Measurements from ENCODE around the gene GRIA1. TPM values are rescaled to one million over a fixed set of nuclear protein-coding genes. Genes with fewer than 3 reads are reported as not detected.
A peak's percentile ranks its signal among the peaks of the same experiment; 100 is the strongest.

Gene GRIA1
- total RNA-seq, 1 experiment from 2014 or later, result not detected

- no peaks in the 10 kb centered on the region for H3K9me3 ChIP-seq
- no peak overlapping the region for H3K4me3 ChIP-seq
- no peak for DNase-seq
- no peaks in the 10 kb centered on the region; the same call in 1 of the 2 replicates for H3K27me3 ChIP-seq
- no peaks in the 10 kb centered on the region for H3K36me3 ChIP-seq
Observed at GRCh38 chr5:153617190-153617589, 126.7 kb downstream of the GRIA1 start.

GRCh38 chr5:153618307-153618706, 127.8 kb downstream of the GRIA1 start:
- Histone ChIP-seq H3K27me3 (no peaks in the 10 kb centered on the region; the same call in 1 of the 2 replicates), H3K9me3 (no peaks in the 10 kb centered on the region), H3K4me3 (no peak overlapping the region), H3K36me3 (no peaks in the 10 kb centered on the region)
- DNase-seq, result no peak

GRCh38 chr5:153618867-153619266, 128.4 kb downstream of the GRIA1 start:
- DNase-seq, result no peak
- no peak overlapping the region for H3K4me3 ChIP-seq
- H3K36me3 ChIP-seq, result no peaks in the 10 kb centered on the region
- no peaks in the 10 kb centered on the region for H3K9me3 ChIP-seq
- no peaks in the 10 kb centered on the region; the same call in 1 of the 2 replicates for H3K27me3 ChIP-seq

- H3K4me3 ChIP-seq, result no peak overlapping the region
- H3K9me3 ChIP-seq, result no peaks in the 10 kb centered on the region
- H3K36me3 ChIP-seq, result no peaks in the 10 kb centered on the region
- DNase-seq, result no peak
- no peaks in the 10 kb centered on the region; the same call in 1 of the 2 replicates for H3K27me3 ChIP-seq
Observed at GRCh38 chr5:153619771-153620170, 129.3 kb downstream of the GRIA1 start.

GRCh38 chr5:153623124-153623523, 132.7 kb downstream of the GRIA1 start:
- H3K9me3 ChIP-seq, result no peaks in the 10 kb centered on the region
- no peak for DNase-seq
- H3K4me3 ChIP-seq, result no peak overlapping the region

GRCh38 chr5:153623751-153624450, 133.4 kb downstream of the GRIA1 start:
- Histone ChIP-seq H3K4me3 (no peak overlapping the region), H3K9me3 (no peaks in the 10 kb centered on the region), H3K27me3 (no peaks in the 10 kb centered on the region), H3K36me3 (no peaks in the 10 kb centered on the region)
- DNase-seq, result no peak

More at GRCh38 chr5:153623124-153623523, 132.7 kb downstream of the GRIA1 start:
- Histone ChIP-seq H3K36me3 (no peaks in the 10 kb centered on the region), H3K27me3 (no peaks in the 10 kb centered on the region)

GRCh38 chr5:153624451-153624765, 133.9 kb downstream of the GRIA1 start:
- Histone ChIP-seq H3K9me3 (no peaks in the 10 kb centered on the region), H3K4me3 (no peak overlapping the region), H3K27me3 (no peaks in the 10 kb centered on the region), H3K36me3 (no peaks in the 10 kb centered on the region)
- DNase-seq, result no peak

GRCh38 chr5:153625826-153626354, 135.4 kb downstream of the GRIA1 start:
- no peak for DNase-seq
- Histone ChIP-seq H3K4me3 (no peak overlapping the region), H3K9me3 (no peaks in the 10 kb centered on the region), H3K27me3 (no peaks in the 10 kb centered on the region), H3K36me3 (no peaks in the 10 kb centered on the region)

- H3K4me3 ChIP-seq, result no peak overlapping the region
- DNase-seq, result no peak
- no peaks in the 10 kb centered on the region for H3K9me3 ChIP-seq
- no peaks in the 10 kb centered on the region for H3K27me3 ChIP-seq
- no peaks in the 10 kb centered on the region for H3K36me3 ChIP-seq
Observed at GRCh38 chr5:153626836-153627235, 136.4 kb downstream of the GRIA1 start.

- no peaks in the 10 kb centered on the region for H3K9me3 ChIP-seq
- H3K36me3 ChIP-seq, result no peaks in the 10 kb centered on the region
- no peaks in the 10 kb centered on the region for H3K27me3 ChIP-seq
- DNase-seq, result peak; percentile 97
- H3K4me3 ChIP-seq, result no peak overlapping the region
Observed at GRCh38 chr5:153629027-153629895, 138.8 kb downstream of the GRIA1 start.

- H3K27me3 ChIP-seq, result no peaks in the 10 kb centered on the region
- no peaks in the 10 kb centered on the region for H3K9me3 ChIP-seq
- H3K4me3 ChIP-seq, result no peak overlapping the region
- no peak for DNase-seq
- no peaks in the 10 kb centered on the region for H3K36me3 ChIP-seq
Observed at GRCh38 chr5:153630546-153630945, 140.1 kb downstream of the GRIA1 start.

GRCh38 chr5:153632748-153633290, 142.3 kb downstream of the GRIA1 start:
- Histone ChIP-seq H3K9me3 (no peaks in the 10 kb centered on the region), H3K36me3 (no peaks in the 10 kb centered on the region), H3K4me3 (no peak overlapping the region), H3K27me3 (no peaks in the 10 kb centered on the region)
- DNase-seq, result peak; percentile 14

- DNase-seq, result no peak
- no peaks in the 10 kb centered on the region for H3K9me3 ChIP-seq
- no peaks in the 10 kb centered on the region for H3K27me3 ChIP-seq
- H3K4me3 ChIP-seq, result no peak overlapping the region
- no peaks in the 10 kb centered on the region for H3K36me3 ChIP-seq
Observed at GRCh38 chr5:153636670-153637451, 146.4 kb downstream of the GRIA1 start.

- no peaks in the 10 kb centered on the region for H3K36me3 ChIP-seq
- H3K4me3 ChIP-seq, result no peak overlapping the region
- no peak for DNase-seq
- H3K9me3 ChIP-seq, result no peaks in the 10 kb centered on the region
- H3K27me3 ChIP-seq, result no peaks in the 10 kb centered on the region
Observed at GRCh38 chr5:153640293-153640692, 149.8 kb downstream of the GRIA1 start.

- Histone ChIP-seq H3K27me3 (no peaks in the 10 kb centered on the region), H3K36me3 (no peaks in the 10 kb centered on the region), H3K9me3 (no peaks in the 10 kb centered on the region), H3K4me3 (no peak overlapping the region)
- DNase-seq, result no peak
Observed at GRCh38 chr5:153641183-153641688, 150.8 kb downstream of the GRIA1 start.

GRCh38 chr5:153654504-153655200, 164.2 kb downstream of the GRIA1 start:
- no peaks in the 10 kb centered on the region for H3K36me3 ChIP-seq
- no peak for DNase-seq
- H3K4me3 ChIP-seq, result no peak overlapping the region
- H3K9me3 ChIP-seq, result no peaks in the 10 kb centered on the region
- H3K27me3 ChIP-seq, result no peaks in the 10 kb centered on the region; the same call in 1 of the 2 replicates

All from MG63 (cell line).